Neural cell (in vitro differentiated cells): Measurements from ENCODE around the gene DEPDC5.

Experiments
- CTCF ChIP-seq: fragments of 450-650 bp; IDR thresholded peaks from 2 replicates; pipeline ENCODE4 v1.5.1; 2014; ENCODE audit warnings: antibody characterized with exemption, mild to moderate bottlenecking, moderate library complexity; ENCODE audit not compliant: poor library complexity, severe bottlenecking
- EP300 ChIP-seq: fragments of 450-650 bp; conservative IDR thresholded peaks from 2 replicates; pipeline ENCODE4 v1.6.1; 2014; ENCODE audit warnings: antibody characterized with exemption, mild to moderate bottlenecking, moderate library complexity; ENCODE audit not compliant: poor library complexity, severe bottlenecking
- EZH2 ChIP-seq: fragments of 200-600, 300-800 bp; shearing (Covaris generic), sonication (generic); IDR thresholded peaks from 2 replicates; pipeline ENCODE4 v1.6.1; 2014; ENCODE audit warnings: antibody characterized with exemption, low read length, borderline replicate concordance, mild to moderate bottlenecking; ENCODE audit not compliant: insufficient read depth, poor library complexity, severe bottlenecking
- MXI1 ChIP-seq: fragments of 450-650 bp; conservative IDR thresholded peaks from 2 replicates; pipeline ENCODE4 v1.6.1; 2014; ENCODE audit warnings: antibody characterized with exemption, mild to moderate bottlenecking; ENCODE audit not compliant: poor library complexity, severe bottlenecking
- POLR2AphosphoS5 ChIP-seq: IDR thresholded peaks from 2 replicates; pipeline ENCODE4 v1.6.1; 2012
- TAF1 ChIP-seq: IDR thresholded peaks from 2 replicates; pipeline ENCODE4 v1.6.1; 2012; ENCODE audit warnings: low read depth

GRCh38 chr22:31933816-31934482, 180.1 kb downstream of the DEPDC5 start:
- TF ChIP-seq CTCF (no peak), EZH2 (no peak), EP300 (no peak), TAF1 (no peak), MXI1 (no peak), POLR2AphosphoS5 (no peak)
